Measurements from ENCODE around the gene ENTHD1.

GRCh38 chr22:39883057-39883456 is 10.5 kb downstream of the ENTHD1 start:
- no peak for TF ChIP-seq EZH2 (IDR thresholded peaks at IDR 0.05)
- TF ChIP-seq POLR2AphosphoS5 (IDR thresholded peaks at IDR 0.05; ENCODE audit: borderline replicate concordance, low read depth, low read length) = no peak
- no peak for TF ChIP-seq FOXP2 (optimal IDR thresholded peaks at IDR 0.05; ENCODE audit: control extremely low read depth, extremely low read length, insufficient read depth)
